Midbrain (tissue), 1 donor: Measurements from ENCODE around the gene GPC3.

ENCODE experiments used
- DNase-seq: peaks from one replicate; lab custom pipeline; 2025; lab: John Stamatoyannopoulos, UW

Gene GPC3

DNA sequence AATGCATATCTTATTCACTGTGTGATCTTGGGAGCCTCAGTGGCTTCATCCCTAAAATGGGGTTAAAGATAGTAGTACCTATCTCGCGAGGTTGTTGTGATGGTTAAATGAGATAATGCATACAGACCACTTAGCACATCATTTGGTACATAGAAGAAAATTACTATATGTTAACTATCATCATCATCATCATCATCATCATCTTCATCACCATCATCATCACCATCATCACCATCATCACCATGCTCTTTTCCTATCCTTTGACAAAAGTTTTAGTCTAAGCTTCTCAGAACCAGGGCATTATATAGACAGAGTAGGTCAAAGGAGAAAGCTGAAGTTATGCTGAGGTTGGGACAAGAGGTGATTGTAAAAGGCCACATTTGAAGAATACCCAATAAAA, 145.0 kb downstream of the GPC3 start:
- DNase-seq: no peak

DNA sequence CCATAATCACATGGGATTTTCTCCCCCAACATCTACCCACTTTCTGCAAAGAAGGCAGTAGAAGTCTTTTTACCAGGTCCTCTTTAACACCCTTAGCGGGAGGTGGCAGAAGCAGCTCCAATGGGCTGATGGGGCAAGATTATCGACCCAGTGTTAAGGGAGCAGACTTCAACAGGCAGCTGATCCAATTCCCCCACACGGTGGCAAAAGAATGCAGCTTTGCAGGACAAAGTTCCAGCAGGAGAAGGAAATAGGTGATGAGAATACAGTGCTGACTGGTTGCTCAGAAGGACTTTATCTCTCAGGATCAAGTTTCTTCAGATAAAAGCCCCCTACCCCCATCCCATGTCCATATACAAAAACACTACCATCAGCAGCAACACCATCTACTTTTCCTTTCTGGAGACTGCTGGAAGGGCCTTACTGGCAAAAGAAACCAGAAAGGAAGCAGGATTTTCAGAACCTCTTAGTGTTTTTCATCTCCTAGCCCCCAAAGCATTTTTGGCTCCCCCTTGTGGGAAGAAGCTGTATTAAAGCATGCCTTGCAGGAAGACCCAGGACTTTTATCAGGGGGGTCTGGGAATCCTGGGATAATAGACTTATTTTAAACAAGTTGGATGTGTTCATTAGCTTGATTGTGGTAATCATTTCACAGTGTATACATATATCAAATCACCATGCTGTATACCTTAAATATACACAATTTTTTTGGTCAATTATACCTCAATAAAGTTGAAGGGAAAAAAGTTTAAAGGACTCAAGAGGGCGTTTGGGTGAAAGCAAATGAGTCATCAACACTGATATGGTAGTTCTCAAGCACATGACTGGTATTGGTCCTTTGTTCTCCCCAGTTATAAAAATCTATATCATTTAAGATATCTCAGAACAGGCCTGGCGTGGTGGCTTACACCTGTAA, 146.4 kb downstream of the GPC3 start:
- peak; percentile 31 for DNase-seq

DNA sequence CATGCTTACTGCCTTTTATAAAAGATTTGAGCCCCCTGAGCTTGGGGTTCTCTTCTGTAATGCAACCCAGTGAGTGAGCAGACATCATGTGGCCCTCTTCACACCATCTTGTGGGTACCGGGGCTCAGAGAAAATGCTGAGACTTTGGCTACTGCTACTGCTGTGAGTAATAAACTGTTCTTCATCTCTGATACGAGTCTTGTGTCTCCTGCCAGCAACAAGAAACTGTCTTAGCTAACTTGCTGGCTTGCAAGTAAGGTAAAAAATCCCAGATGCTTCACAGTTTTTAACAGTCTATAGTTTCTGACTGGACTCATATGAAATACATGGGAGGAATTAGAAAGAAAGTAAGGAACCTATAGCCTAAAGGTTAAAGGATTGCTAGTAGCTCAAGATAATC, 148.3 kb downstream of the GPC3 start:
- DNase-seq: no peak

DNA sequence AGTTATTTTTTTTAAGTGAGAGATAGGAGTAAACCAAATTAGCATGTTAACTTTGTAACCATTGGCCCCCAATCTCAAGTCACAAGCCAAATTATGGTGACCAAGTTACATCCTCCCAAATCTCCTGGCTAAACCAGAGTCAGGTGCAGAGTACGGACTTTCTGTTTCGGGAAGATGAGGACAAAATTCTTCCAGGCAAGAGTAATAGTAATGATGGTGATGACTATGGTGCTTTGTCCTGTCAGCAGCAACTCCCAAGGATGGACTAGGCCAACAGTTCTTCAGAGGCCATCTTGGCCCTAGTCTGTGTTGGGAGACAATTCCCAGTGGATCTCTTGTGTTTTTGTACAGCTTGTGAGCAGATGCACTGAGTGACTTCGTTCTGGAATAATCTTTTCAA, 148.8 kb downstream of the GPC3 start:
- no peak for DNase-seq

DNA sequence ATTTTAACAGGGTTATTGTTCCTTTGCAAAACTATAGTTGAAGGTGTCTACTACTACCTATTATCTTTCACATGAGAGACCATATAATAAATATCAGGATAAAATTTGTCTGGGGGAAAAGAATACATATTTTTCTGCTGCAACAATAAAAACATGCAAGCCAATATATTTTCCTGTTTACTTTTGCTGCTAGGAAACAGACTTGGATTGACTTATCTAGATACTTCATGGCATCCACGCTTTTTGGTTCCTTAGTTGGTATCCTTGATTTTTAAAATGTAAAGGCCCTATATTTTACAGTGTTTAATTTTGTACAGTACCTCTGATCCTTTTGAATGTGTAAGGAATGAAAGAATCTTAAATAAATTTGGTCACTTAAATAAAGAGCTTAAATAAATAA, 150.6 kb downstream of the GPC3 start:
- DNase-seq: no peak

DNA sequence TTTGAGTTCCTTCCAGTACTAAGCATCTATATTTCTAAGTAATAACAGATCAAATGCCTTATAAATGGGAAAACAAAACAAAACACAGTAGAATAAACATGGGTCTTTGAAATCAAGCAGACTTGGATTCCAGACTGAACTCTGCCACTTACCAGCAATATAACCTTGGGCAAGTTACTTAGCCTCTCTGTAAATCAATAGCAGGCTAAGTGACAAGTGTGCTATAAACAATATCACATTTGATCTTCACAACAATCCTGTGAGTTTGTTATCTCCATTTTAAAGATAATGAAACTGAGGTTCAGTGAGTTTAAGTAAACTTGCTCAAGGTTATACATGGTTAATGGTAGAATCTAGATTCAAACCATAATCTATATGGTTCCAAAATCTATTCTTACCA, 165.8 kb downstream of the GPC3 start:
- no peak for DNase-seq

DNA sequence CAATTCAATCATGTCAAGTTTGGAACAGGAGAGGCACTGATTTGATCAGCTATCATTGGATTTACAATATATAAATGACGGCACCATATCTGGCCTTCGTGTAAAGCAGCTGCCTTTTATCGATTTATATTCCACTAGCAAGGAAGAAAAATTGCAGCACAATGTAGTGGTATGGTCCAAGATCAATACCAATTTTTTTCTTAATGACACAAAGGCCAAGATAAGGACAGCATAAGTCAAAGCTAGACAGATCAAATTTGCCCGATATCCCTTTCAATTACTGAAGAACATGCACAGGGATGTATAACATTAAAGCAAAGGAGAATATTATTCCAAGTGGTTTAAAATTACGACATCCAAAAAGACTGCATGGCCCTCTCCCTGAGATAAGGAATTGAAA, 167.4 kb downstream of the GPC3 start:
- no peak for DNase-seq

DNA sequence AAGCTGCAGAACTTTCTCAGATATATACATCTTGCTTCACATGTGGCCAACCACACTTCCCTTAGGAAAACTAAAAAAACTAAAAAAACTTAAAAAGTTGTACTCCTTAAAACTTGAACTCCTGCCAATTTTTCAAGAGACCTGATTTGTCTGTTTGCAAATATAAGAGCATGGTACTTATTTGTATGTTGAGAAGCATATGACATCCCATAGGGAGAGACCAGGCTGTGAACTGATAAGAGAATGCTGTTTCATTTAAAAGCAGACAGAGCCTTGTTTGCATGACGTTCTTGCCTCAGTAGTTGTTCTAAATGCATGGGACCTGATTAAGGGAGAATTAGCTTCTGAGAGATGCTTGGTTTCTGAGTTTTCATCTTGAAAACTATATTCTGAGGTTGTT, 169.9 kb downstream of the GPC3 start:
- DNase-seq: no peak

DNA sequence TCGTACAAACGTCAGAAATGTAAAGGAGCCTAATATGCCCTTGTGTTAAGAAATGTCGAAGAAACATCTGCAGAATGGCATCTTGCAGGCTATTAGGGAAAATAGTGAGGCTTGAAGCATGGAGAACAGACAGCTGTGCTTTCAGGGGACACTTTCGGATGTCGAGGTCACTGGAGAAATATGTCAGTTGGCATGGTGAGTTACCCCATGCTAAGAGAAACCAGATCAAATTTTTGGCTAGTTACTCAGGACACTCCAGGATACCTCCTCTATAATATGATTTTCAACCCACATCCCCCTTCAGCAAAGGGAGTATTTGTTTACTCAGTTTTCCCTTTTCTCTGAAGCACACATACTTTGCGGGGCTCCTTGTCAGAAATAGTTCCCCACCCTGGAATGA, 171.4 kb downstream of the GPC3 start:
- DNase-seq: no peak

DNA sequence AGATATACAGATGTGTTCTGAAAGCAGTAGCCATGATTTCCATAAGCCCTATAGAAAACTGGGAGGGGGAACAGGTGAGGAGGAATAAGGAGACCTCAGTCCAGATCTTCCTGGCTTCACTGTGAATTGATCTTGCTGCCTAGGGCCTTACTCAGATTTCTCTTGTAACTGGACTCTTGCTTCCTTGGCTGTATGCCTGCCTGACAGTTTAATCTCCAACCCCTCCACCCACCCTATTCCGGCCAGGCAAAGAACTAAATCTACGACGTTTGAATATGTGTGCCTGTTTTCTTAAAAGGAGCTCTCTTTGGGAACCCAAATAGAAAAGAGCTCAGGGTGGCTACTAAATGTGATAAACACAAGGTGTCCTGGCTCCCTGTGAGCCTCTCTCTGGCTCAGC, 173.0 kb downstream of the GPC3 start:
- no peak for DNase-seq

DNA sequence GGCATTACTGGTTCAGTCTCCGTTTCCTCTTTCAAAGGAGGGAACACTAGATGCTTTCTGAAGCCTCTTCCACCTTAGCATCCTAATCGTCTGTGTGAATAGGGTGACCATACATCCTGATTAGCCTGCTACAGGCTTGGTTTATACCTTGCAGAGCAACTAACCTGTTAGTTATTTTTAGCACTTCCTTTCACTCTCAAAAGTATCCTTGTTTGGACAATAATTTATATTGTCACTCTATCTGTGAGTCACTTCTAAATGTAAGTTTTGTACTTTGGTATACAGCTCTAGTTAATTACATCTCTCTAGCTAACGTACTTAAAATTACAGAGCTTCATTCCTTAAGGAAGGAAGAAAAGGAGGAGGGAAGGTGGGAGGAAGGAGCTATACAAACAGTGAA, 174.5 kb downstream of the GPC3 start:
- DNase-seq: no peak

DNA sequence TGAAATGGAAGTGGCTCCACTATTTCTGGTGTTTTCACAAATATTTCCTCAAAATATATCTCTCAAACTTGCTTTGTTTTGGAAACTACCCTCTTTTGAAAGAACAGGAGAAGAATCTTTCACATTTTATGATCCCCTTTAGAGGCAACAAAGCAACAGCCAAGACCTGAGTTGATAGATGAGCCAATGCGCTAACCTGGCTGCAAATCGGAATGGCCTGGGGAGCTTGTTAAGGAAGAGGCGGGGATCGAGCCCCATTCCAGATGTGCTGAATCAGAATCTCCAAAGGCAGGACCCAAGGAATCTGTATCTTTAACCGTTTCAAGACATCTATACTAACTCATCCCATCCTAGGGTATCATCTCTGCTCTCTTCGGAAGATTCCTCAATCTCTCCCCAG, 181.3 kb downstream of the GPC3 start:
- DNase-seq: no peak

DNA sequence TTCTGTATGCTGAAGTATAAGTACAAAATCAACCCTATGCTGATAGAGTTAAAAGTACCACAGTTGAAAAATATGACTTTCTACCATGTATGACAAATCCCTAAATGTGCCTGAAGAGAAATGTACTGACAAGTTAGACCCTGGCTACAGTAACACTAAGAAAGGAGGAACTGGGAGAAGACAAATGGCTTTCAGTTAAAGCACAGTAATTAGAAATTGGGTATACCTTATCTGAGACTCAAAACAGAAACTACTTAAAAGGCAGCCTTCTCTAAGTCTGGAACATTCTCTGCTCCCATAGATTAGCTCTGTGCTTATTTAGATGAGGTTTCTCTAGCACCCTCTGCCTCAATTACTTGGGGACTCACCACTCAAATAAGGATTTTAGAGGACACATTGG, 189.1 kb downstream of the GPC3 start:
- no peak for DNase-seq

DNA sequence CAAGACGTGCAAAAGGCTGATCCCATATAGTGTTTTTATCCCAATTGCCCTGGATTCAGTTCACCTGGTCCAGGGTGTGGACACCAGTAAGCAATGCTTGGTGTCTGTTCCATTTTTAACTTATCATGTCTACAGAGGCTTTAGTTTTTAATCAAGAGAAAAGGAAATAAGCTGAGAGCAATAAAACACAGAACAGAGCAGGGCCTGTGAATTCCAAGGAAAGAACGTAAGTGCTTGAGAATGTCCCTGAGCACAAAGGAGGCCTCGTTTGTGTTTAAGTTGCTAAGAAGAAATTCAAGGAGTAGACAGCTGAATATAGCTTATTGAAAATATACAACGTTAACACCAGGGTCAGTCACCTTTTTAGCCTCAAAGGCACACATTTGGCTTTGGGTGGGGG, 191.3 kb downstream of the GPC3 start:
- DNase-seq: no peak

DNA sequence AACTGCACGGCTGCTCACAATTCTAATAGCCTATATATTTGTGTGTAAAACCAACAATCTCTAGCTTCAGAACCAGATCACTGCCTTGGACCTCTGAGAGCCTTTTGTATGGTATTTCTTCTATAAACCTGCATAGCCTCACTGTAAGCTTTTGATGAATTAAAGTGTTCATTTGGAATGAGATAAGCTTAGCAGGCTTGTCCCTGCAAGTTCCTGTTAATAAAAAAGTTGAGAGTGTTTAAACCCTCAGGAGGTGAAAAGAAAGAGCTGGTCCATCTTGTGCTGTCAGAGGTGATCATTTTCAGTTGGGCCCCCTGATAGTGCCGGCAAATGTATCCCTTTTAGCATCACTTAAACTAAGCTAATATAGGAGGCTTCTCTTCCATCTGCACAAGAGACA, 191.8 kb downstream of the GPC3 start:
- DNase-seq: no peak

DNA sequence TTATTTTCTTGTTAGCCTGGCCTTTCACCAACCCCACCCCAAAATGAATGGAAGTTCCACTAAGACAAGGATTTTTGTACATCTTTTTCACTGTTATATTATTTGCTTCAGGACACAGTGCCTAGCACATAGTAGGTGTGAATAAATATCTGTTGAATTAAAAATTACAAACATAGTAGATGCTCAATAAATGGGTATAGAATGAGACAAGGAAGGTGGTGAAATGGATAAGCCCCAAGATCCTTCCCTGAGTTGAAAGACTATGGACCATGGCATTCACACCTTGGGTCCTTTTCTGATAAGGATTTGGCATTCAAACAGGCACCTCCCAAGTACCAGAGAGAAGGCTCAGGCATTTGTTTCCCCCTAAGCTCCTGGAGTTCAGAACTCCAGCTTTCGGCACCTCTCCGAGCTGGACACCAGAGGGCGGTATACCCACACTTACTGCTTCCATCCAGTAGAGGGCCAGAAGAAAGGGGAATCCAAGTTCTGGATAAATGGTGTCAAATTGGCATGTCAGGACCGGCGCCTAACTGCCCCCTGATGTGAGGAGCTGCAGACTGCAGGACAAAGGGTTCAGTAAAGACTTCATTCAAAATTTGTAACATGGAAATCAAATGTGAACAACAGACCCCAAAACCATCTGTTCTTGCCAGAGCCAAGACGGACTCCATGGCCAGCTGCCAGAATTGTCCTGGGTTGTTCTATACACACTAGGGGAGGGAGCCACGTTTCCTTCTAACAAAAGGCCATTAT, 193.0 kb downstream of the GPC3 start:
- DNase-seq: peak; percentile 79

DNA sequence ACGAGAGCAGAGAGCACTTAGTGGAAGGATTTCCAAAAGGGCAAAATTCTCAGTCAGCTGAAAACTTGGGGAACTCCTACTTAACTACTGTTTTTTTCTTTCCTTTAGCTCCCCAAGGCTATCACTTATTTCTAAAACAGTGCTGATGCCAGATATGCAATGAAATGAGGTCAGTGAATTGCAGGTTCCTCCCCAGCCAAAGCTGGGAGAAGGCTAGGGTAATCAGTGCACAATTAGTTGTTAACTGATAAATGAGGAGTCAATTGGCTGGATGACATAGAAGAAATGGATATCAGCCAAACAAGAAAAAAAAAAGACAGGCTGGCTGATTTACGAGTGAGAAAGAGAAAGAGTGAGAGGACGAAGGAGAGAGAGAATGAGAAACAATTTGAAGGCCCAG, 195.6 kb downstream of the GPC3 start:
- no peak for DNase-seq

DNA sequence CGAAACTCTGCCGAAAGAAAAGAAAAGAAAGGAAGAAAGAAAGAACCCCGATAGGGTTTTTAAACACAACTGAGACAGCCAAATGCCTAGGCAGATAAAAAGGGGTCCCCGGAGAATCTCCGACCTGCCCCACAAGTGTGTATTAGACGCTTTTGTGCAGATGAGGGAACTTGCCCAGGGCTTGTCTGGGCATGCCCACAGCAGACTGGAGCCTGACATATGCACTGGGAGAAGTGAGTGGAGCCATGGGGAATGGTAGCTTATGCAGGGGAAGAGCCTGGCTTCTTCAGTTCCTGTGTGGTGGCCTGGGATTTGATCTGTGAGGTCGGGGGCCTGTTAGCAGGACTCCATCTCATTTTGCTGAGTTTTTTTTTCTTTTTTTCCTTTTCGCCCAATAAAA, 199.0 kb downstream of the GPC3 start:
- DNase-seq: no peak

DNA sequence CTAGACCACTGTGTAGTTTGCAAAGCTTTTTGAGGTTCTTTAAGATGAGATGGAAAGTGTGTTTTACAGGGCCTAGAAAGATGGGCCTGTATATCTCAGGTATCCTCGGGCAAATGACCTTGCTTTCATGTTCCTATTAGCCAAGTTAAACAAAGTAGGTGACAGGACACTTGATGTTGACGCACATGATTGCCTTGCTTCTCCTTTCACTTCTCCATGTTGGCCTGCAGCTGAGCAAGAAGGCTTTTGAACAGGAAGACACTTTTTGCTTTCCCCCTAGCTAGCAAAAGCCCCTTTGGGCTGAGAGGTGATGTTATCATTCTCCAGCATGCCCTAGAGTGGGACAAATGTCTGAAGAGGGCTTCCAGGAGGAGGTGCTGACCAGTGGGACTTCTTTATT, 202.1 kb downstream of the GPC3 start:
- no peak for DNase-seq

DNA sequence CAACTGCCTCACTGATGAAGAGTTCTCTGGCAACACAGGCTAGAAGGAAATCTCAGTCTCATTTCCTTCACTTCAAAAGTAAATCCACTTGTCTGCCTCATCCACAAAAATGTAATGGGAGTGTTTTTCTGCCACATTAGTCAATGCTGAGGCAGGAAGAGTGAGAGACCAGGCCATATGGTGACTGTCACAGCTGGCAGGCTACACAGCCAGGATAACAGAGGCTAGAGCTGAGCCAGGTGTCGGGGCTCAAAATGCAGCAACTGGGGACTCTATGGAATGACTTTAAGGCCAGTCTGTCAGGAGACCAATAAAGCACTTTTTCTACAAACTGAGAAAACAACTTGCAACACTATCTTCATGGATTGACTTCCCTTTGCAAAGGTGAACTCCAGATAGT, 204.2 kb downstream of the GPC3 start:
- no peak for DNase-seq

DNA sequence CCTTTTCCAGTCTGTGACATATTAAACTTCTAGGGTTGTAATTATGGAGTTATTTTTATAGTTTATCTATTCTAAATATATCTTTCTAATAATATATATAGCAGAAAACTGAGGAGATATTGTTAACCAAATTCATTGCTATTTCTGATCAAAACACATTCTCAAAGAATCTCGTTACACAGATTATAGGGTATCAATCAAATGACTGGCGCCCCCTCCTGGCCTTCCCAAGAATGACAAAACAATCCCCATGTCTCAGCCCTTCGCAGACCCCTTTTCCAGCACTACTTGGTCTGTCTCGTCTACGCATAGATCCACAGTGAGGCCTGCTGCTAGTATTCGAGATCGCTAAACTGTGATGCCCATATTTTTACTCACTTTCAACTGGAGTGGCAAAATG, 209.3 kb downstream of the GPC3 start:
- DNase-seq: peak; percentile 2

DNA sequence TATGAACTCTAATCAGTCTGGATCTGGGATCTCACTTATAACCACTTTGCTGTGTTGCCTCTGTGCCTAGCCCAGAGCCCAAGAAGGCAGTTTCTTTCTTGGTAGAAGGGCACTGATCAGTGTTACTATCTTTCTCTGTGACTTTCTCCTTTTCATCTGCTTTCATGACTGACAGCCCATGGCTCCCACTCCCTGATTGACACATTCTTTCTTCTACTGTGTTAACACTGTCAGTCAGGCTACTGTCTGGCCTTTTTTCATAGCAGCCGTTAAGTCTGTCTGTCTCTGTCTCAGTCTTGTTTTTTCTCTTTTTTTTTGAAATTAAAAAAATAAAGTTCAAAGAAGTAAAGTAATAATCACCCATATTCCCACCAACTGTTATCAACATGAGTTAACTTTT, 210.6 kb downstream of the GPC3 start:
- no peak for DNase-seq

DNA sequence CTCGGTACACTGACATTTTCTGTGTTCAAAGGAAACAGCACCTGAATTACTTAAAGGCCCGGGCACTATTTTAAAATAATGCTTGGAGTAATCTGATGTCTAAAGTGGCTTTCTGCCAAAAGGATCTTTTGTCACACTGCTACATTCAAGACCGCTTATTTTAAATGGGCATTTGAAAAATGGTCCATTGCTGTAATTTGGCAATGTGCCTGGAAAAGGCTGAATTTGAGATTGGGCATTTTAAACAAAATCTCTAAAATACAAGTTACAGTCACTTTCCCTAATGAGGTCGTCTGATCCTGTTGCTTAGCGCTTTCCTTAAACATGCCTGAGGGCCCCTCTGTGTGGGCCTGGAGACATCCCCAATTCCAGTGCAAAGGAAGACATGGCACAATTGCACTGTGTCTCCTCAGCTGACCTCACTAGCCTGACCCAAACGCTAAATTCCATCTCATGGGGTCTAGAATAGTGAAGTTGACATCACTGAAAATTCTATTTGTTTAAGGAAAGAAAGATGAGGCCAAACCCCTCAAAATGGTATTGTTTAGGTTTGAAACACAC, 214.2 kb downstream of the GPC3 start:
- no peak for DNase-seq
